Mesothelial cell of epicardium (in vitro differentiated cells): ENCODE results near the gene SCMH1. TPM values are rescaled to one million over a fixed set of nuclear protein-coding genes. Genes with fewer than 3 reads are reported as not detected.

Experiments
- DNase-seq, 2 experiments: peaks; one replicate each; pipeline ENCODE4 v3.0.0; 2021; ENCODE audit warnings: low spot score in 2 of 2; ENCODE audit not compliant: unreplicated experiment in 2 of 2
- H3K27ac Mint-ChIP-seq: 2 replicates; pipeline ENCODE4 v1.8.0; 2021; ENCODE audit warnings: mixed read lengths
- H3K27me3 Mint-ChIP-seq: 2 replicates; pipeline ENCODE4 v1.8.0; 2021; ENCODE audit warnings: low read depth, mixed read lengths
- H3K36me3 Mint-ChIP-seq: 2 replicates; pipeline ENCODE4 v1.8.0; 2021; ENCODE audit warnings: mixed read lengths
- H3K4me1 Mint-ChIP-seq: 2 replicates; pipeline ENCODE4 v1.8.0; 2021; ENCODE audit warnings: mixed read lengths
- H3K4me3 Mint-ChIP-seq: 2 replicates; pipeline ENCODE4 v1.8.0; 2021; ENCODE audit warnings: mild to moderate bottlenecking, moderate library complexity, mixed read lengths
- H3K9me3 Mint-ChIP-seq: 2 replicates; pipeline ENCODE4 v1.8.0; 2021; ENCODE audit warnings: mixed read lengths
- CTCF ChIP-seq: fragments of 200-600 bp; sonication (generic); IDR thresholded peaks from one replicate; pipeline ENCODE4 v1.5.0; 2021; ENCODE audit warnings: antibody characterized with exemption; ENCODE audit not compliant: unreplicated experiment
- total RNA-seq: library from RNA; stranded (reverse); gene quantifications from 3 replicates; pipeline ENCODE4 v1.2.1, GENCODE V29; 2021

SCMH1 gene
- total RNA-seq, 1 donor from 2014 or later = 59.1 TPM

DNA sequence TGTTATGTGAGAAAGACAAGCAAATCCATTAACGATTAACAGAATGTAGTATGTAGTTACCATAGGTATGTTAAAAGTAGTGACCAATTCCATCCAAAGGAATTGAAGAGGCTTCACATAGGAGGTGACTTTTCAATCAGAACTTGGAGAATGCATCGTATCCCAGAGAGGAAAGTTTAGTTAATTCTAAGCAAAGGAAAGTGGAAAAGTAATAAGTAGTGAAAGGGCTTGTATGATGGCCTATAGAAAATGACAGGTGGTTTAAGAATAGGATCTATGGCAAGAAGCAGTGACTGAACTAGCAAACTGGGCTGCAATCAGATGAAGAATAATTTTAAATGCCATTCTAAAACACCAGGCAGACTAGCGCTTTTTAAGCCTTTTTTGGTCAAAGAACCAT, 16.6 kb downstream of the SCMH1 start:
- Mint-ChIP-seq H3K36me3 (peaks cover 8% of the 10 kb centered on the region), H3K4me3 (no peak overlapping the region), H3K27me3 (no peaks in the 10 kb centered on the region), H3K27ac (no peak overlapping the region), H3K4me1 (peaks cover 21% of the 10 kb centered on the region), H3K9me3 (peaks cover 2% of the 10 kb centered on the region)
- TF ChIP-seq CTCF = no peak
- DNase-seq = no peak

DNA sequence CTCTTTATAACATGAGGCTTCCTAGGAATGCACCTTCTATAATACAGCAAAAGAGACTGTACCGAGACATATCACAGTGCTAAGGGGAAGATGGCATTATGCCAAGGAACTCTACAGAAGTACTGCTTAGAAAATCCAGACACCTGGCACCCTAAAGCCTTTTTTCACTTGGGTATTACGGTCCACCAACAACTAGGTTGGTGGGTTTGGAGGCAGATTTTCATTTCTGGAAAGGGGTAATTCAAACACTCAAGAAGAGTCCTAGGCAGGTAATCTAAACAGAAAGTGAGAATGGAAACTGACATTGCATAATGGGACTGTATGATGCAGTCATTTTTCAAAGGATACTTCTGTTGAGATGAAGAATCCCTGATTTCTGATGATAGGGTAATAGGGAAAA, 19.6 kb downstream of the SCMH1 start:
- peaks cover 19% of the 10 kb centered on the region for H3K9me3 Mint-ChIP-seq
- no peak for TF ChIP-seq CTCF
- no peaks in the 10 kb centered on the region for H3K27me3 Mint-ChIP-seq
- DNase-seq = no peak
- peak overlapping the region; percentile 68 for H3K27ac Mint-ChIP-seq
- H3K36me3 Mint-ChIP-seq = peaks cover 30% of the 10 kb centered on the region
- H3K4me3 Mint-ChIP-seq = no peak overlapping the region
- peaks cover 21% of the 10 kb centered on the region for H3K4me1 Mint-ChIP-seq

DNA sequence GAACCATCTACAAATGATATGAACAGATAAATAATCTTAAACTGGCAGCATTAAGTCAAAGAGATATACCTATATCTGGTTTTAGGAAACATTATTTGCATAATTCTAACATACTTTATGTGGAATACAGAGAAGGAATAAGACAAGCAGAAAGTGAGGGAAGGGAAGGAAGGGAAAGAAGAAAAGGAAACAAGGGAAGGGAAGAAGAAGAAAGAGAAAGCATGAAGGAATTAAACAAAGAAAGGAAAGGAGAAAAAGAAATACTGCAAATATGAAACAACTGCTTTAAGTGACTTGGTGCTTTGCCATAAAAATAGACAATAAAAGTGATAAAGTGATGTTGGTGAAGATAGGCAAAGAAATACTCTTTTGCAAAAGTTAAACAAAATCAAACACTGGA, 20.1 kb downstream of the SCMH1 start:
- no peak for TF ChIP-seq CTCF
- no peak for DNase-seq
- peak overlapping the region; percentile 76 for H3K27ac Mint-ChIP-seq
- peaks cover 35% of the 10 kb centered on the region for H3K36me3 Mint-ChIP-seq
- peaks cover 24% of the 10 kb centered on the region for H3K9me3 Mint-ChIP-seq
- no peaks in the 10 kb centered on the region for H3K27me3 Mint-ChIP-seq
- H3K4me3 Mint-ChIP-seq = no peak overlapping the region
- H3K4me1 Mint-ChIP-seq = peaks cover 17% of the 10 kb centered on the region

DNA sequence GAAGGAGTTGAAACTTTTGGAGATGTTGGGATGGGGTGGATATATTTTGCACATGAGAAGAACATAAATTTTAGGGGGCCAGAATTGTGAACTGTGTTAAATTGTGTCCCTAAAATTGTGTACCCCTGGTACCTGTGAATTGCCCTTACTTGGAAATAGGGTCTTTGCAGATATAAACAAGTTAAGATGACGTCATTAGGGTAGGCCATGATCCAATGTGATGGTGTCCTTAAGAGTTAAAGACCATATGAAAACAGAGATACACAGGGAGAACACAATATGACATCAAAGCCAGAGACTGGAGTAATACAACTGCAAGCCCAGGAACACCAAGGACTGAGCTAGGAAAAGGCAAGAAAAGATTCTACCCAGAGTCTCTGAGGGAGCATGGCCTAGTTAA, 24.0 kb downstream of the SCMH1 start:
- Mint-ChIP-seq H3K27ac (no peak overlapping the region), H3K9me3 (peaks cover 27% of the 10 kb centered on the region), H3K4me1 (peaks cover 18% of the 10 kb centered on the region), H3K36me3 (peaks cover 38% of the 10 kb centered on the region), H3K4me3 (no peak overlapping the region), H3K27me3 (no peaks in the 10 kb centered on the region)
- no peak for TF ChIP-seq CTCF
- no peak for DNase-seq

DNA sequence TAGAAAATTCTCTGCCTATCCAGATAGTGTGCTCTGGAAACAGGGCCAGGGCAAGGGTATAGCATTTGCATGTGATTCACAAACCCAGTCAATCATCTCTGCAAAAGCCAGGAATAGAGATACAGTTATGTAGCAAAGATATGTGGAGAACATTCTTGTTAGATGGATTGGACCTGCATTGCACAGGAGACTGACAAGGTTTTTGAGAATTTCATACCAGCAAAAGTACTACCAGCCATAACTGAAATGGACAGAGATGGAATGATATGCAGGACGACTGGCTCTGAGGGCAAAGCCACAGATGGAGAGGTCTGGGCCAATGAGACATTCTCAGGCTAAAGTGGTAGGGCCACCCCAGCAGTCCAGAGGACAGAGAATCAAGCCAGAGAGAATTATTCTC, 24.7 kb downstream of the SCMH1 start:
- H3K4me1 Mint-ChIP-seq = peaks cover 15% of the 10 kb centered on the region
- peaks cover 27% of the 10 kb centered on the region for H3K9me3 Mint-ChIP-seq
- DNase-seq = no peak
- H3K27me3 Mint-ChIP-seq = no peaks in the 10 kb centered on the region
- no peak overlapping the region for H3K4me3 Mint-ChIP-seq
- TF ChIP-seq CTCF = no peak
- H3K36me3 Mint-ChIP-seq = peaks cover 38% of the 10 kb centered on the region
- no peak overlapping the region for H3K27ac Mint-ChIP-seq

- Mint-ChIP-seq H3K4me3 (no peak overlapping the region), H3K27me3 (no peaks in the 10 kb centered on the region), H3K9me3 (peaks cover 32% of the 10 kb centered on the region), H3K27ac (no peak overlapping the region), H3K4me1 (peaks cover 9% of the 10 kb centered on the region), H3K36me3 (peaks cover 43% of the 10 kb centered on the region)
- DNase-seq = no peak
- no peak for TF ChIP-seq CTCF
These were observed 26.5 kb downstream of the SCMH1 start for GRCh38 chr1:41215623-41216022.
